ENCODE measurements around the gene DLGAP3. TPM values are rescaled to one million over a fixed set of nuclear protein-coding genes. Genes with fewer than 3 reads are reported as not detected.

DLGAP3 gene
- total RNA-seq, 1 experiment from 2014 or later, result not detected

DNA sequence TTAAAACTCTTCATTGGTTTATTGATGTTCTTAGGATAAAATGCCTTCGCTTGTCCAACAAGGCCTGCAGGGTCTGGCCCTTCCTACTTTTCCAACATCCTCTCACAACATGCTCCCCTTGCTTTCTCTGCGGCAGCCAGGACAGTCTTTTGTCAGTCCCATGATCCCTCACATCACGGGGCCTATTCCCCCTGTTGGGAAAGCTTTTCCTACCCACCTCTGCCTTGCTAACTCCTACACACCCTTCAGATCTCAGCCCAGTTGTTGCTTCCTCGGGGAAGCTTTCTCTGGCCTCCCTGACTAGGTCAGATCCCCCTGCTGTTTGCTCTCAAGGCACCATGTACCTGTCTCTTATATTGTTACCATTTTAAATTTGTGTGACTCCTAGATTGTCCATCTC is 19.0 kb downstream of the DLGAP3 start:
- ChIA-PET CTCF (no interaction called here), POLR2A (ENCODE audit: low non-redundant PET) (no interaction called here)
- no peaks in the 10 kb centered on the region for H3K4me1 ChIP-seq (ENCODE audit: insufficient read depth, low read length, poor library complexity, severe bottlenecking)
- no peaks in the 10 kb centered on the region for H3K9me3 ChIP-seq (ENCODE audit: low read depth, low read length, poor library complexity, severe bottlenecking)
- no peak overlapping the region for H3K27ac ChIP-seq (ENCODE audit: low read depth, low read length, poor library complexity, severe bottlenecking)
- H3K27me3 ChIP-seq (replicated peaks; ENCODE audit: insufficient read depth, low read depth, low read length, poor library complexity), result peaks cover 20% of the 10 kb centered on the region
- H3K36me3 ChIP-seq (ENCODE audit: insufficient read depth, low read length, poor library complexity, severe bottlenecking), result no peaks in the 10 kb centered on the region
- BruUV-seq (replicated peaks), result no TSS peak
- intact Hi-C loops (cut with micrococcal nuclease; ENCODE audit: unreplicated experiment), result no loop called here
- TF ChIP-seq CTCF (conservative IDR thresholded peaks at IDR 0.05; ENCODE audit: low read depth, low read length), result no peak
- no peak for TF ChIP-seq EZH2 (IDR thresholded peaks at IDR 0.05; ENCODE audit: borderline replicate concordance, low read depth, low read length, poor library complexity, severe bottlenecking)
- H3K4me3 ChIP-seq (ENCODE audit: low read depth, low read length, poor library complexity, severe bottlenecking), result no peak overlapping the region
- no peak for DNase-seq (ENCODE audit: low spot score)

DNA sequence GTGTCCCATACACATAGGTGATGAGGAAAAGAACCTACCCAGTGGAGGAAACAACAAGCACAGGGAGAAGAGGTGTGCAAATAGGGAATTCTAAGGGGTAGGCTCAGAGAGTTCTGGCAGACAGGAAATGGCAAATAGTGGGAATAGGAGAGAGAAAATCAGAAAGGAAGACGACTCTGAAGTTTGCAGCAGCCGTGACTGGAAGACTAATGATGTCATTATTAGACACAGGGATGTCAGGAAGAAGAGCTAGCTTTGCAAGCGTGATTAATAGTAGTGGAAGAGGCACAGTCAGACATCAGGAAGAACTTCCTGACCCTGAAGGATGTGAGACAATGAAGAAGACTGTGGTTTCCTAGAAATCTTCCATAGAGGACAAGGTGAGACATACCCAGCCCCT is 21.1 kb downstream of the DLGAP3 start:
- Histone ChIP-seq H3K9me3 (ENCODE audit: low read depth, low read length, poor library complexity, severe bottlenecking) (no peaks in the 10 kb centered on the region), H3K4me3 (ENCODE audit: low read depth, low read length, poor library complexity, severe bottlenecking) (no peak overlapping the region), H3K4me1 (ENCODE audit: insufficient read depth, low read length, poor library complexity, severe bottlenecking) (no peaks in the 10 kb centered on the region), H3K27me3 (replicated peaks; ENCODE audit: insufficient read depth, low read depth, low read length, poor library complexity) (peaks cover 26% of the 10 kb centered on the region), H3K36me3 (ENCODE audit: insufficient read depth, low read length, poor library complexity, severe bottlenecking) (no peaks in the 10 kb centered on the region), H3K27ac (ENCODE audit: low read depth, low read length, poor library complexity, severe bottlenecking) (no peak overlapping the region)
- DNase-seq (ENCODE audit: low spot score), result no peak
- CTCF ChIA-PET, result no interaction called here
- POLR2A ChIA-PET (ENCODE audit: low non-redundant PET), result no interaction called here
- intact Hi-C loops (cut with micrococcal nuclease; ENCODE audit: unreplicated experiment), result no loop called here
- BruUV-seq (replicated peaks), result no TSS peak
- TF ChIP-seq CTCF (conservative IDR thresholded peaks at IDR 0.05; ENCODE audit: low read depth, low read length) (no peak), EZH2 (IDR thresholded peaks at IDR 0.05; ENCODE audit: borderline replicate concordance, low read depth, low read length, poor library complexity, severe bottlenecking) (no peak)

GRCh38 chr1:34907487-34908090 is 21.9 kb downstream of the DLGAP3 start:
- no peak overlapping the region for H3K27ac ChIP-seq (ENCODE audit: low read depth, low read length, poor library complexity, severe bottlenecking)
- TF ChIP-seq CTCF (conservative IDR thresholded peaks at IDR 0.05; ENCODE audit: low read depth, low read length) (no peak), EZH2 (IDR thresholded peaks at IDR 0.05; ENCODE audit: borderline replicate concordance, low read depth, low read length, poor library complexity, severe bottlenecking) (no peak)

More at GRCh38 chr1:34907487-34908090, 21.9 kb downstream of the DLGAP3 start:
- no peaks in the 10 kb centered on the region for H3K36me3 ChIP-seq (ENCODE audit: insufficient read depth, low read length, poor library complexity, severe bottlenecking)
- H3K4me1 ChIP-seq (ENCODE audit: insufficient read depth, low read length, poor library complexity, severe bottlenecking), result no peaks in the 10 kb centered on the region
- no peaks in the 10 kb centered on the region for H3K9me3 ChIP-seq (ENCODE audit: low read depth, low read length, poor library complexity, severe bottlenecking)
- DNase-seq (ENCODE audit: low spot score), result no peak
- H3K4me3 ChIP-seq (ENCODE audit: low read depth, low read length, poor library complexity, severe bottlenecking), result no peak overlapping the region
- ChIA-PET CTCF (no interaction called here), POLR2A (ENCODE audit: low non-redundant PET) (no interaction called here)
- H3K27me3 ChIP-seq (replicated peaks; ENCODE audit: insufficient read depth, low read depth, low read length, poor library complexity), result peaks cover 27% of the 10 kb centered on the region
- no TSS peak for BruUV-seq (replicated peaks)
- intact Hi-C loops (cut with micrococcal nuclease; ENCODE audit: unreplicated experiment), result no loop called here
